Prostate gland (tissue), 2 donors: ENCODE measurements around the gene PNMA8A.
A peak's percentile ranks its signal among the peaks of the same experiment; 100 is the strongest.

Source experiments
- CTCF ChIP-seq, 4 experiments: fragments of 200-600 bp in 2 of 4; fragments of 450-650 bp in 2 of 4; sonication (generic) in 2 of 4; IDR thresholded peaks; 1 replicate in 3 of 4; 2 replicates in 1 of 4; pipeline ENCODE4 v1.5.1; 2016 to 2019; ENCODE audit warnings: antibody characterized with exemption in 4 of 4, mild to moderate bottlenecking in 2 of 4, moderate library complexity in 2 of 4
- POLR2A ChIP-seq: fragments of 450-650 bp; IDR thresholded peaks from one replicate; pipeline ENCODE4 v1.6.1; 2016; ENCODE audit warnings: antibody characterized with exemption, mild to moderate bottlenecking
- POLR2AphosphoS5 ChIP-seq: sonication (generic); formaldehyde crosslinking; IDR thresholded peaks from one replicate; pipeline ENCODE4 v1.6.1; 2017; ENCODE audit warnings: antibody characterized with exemption

- TF ChIP-seq CTCF (IDR thresholded peaks at IDR 0.05): peak in 3 of 4 experiments; percentile 44 to 52 (median 49)
- no peak for TF ChIP-seq POLR2AphosphoS5
- no peak for TF ChIP-seq POLR2A
Measured at GRCh38 chr19:46515879-46516350, 44.6 kb upstream of the PNMA8A start.
